ENCODE data around the gene THOC5. TPM values are rescaled to one million over a fixed set of nuclear protein-coding genes. Genes with fewer than 3 reads are reported as not detected.
"Not testable (repeated sequence)": the region's sequence is repeated elsewhere in the genome, so short reads cannot be mapped to it uniquely, and the experiment has no call there.

The THOC5 gene
- total RNA-seq, 1 donor from 2014 or later: 45.1 TPM

DNA sequence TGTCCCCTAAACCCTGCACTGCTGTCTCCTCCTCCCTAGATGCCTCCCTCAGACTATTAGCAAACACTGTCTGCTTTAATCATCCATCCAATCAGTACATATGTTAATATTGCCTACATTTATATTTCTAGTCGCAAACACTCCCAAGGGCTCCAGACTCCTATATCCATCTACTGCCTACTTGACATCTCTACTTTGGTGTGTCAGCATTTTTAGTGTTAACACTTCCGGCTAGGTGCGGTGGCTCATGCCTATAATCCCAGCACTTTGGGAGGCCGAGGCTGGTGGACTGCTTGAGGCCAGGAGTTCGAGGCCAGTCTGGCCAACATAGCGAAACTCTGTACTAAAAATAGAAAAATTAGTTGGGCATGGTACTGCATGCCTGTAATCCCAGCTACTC is 5.5 kb upstream of the THOC5 start:
- TF ChIP-seq, protein P1, sequence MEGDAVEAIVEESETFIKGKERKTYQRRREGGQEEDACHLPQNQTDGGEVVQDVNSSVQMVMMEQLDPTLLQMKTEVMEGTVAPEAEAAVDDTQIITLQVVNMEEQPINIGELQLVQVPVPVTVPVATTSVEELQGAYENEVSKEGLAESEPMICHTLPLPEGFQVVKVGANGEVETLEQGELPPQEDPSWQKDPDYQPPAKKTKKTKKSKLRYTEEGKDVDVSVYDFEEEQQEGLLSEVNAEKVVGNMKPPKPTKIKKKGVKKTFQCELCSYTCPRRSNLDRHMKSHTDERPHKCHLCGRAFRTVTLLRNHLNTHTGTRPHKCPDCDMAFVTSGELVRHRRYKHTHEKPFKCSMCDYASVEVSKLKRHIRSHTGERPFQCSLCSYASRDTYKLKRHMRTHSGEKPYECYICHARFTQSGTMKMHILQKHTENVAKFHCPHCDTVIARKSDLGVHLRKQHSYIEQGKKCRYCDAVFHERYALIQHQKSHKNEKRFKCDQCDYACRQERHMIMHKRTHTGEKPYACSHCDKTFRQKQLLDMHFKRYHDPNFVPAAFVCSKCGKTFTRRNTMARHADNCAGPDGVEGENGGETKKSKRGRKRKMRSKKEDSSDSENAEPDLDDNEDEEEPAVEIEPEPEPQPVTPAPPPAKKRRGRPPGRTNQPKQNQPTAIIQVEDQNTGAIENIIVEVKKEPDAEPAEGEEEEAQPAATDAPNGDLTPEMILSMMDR (IDR thresholded peaks at IDR 0.05): no peak
- Mint-ChIP-seq H3K4me1 (ENCODE audit: low read depth) (peaks cover 8% of the 10 kb centered on the region), H3K9me3 (ENCODE audit: low read depth) (no peaks in the 10 kb centered on the region), H3K27me3 (ENCODE audit: low read depth) (no peaks in the 10 kb centered on the region), H3K27ac (ENCODE audit: unreplicated experiment) (no peak overlapping the region), H3K36me3 (ENCODE audit: low read depth) (peaks cover 24% of the 10 kb centered on the region), H3K4me3 (ENCODE audit: unreplicated experiment) (no peak overlapping the region)
- no peak for DNase-seq (ENCODE audit: low spot score)

DNA sequence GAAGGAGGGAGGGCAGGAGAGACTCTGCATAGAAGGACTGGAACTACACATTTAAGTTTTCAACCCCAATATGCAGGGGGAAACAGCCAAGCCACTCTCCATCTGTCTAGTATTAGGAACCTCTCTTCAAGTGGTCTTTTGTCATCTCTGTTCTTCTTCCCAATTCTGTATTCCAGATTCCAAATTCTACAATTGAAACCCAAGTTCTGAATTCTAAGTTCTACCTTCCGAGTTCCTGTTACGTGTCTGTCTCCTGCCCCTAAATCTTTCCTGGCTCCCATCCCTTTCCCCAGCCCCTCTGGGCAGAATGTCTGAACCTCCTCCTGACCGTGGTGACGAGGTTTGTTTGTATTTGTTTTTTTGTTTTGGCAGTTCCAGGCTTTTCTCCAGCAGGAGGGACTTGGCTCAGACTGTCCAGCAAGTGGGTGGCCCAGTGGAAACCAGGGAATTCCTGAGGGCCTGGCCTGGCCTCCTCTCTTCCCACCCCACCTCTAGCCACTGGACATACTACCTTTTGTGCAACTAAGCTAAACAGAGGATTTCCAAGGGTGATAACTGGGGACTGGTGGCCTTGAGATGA is 1.6 kb upstream of the THOC5 start:
- DNase-seq (ENCODE audit: low spot score): no peak
- Mint-ChIP-seq H3K4me1 (ENCODE audit: low read depth) (peaks cover 20% of the 10 kb centered on the region), H3K27me3 (ENCODE audit: low read depth) (no peaks in the 10 kb centered on the region), H3K36me3 (ENCODE audit: low read depth) (peaks cover 21% of the 10 kb centered on the region), H3K4me3 (ENCODE audit: unreplicated experiment) (no peak overlapping the region), H3K9me3 (ENCODE audit: low read depth) (no peaks in the 10 kb centered on the region), H3K27ac (ENCODE audit: unreplicated experiment) (peak overlapping the region; percentile 19)
- TF ChIP-seq, protein P1 (IDR thresholded peaks at IDR 0.05): no peak

DNA sequence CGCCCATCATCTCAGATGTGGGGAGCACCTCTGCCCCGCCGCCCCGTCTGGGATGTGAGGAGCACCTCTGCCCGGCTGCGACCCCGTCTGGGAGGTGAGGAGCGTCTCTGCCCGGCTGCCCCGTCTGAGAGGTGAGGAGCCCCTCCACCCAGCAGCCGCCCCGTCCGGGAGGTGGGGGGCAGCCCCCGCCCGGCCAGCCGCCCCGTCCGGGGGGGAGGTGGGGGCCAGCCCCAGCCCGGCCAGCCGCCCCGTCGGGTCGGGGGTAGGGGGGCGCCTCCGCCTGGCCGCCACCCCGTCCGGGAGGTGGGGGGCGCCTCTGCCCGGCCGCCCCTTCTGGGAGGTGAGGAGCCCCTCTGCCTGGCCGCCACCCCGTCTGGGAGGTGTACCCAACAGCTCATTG is 1.2 kb downstream of the THOC5 start:
- Mint-ChIP-seq H3K4me3 (ENCODE audit: unreplicated experiment) (peak overlapping the region; percentile 91), H3K36me3 (ENCODE audit: low read depth) (peaks cover 20% of the 10 kb centered on the region), H3K4me1 (ENCODE audit: low read depth) (peaks cover 20% of the 10 kb centered on the region)
- H3K9me3 Mint-ChIP-seq (ENCODE audit: low read depth); H3K27me3 Mint-ChIP-seq (ENCODE audit: low read depth); H3K27ac Mint-ChIP-seq (ENCODE audit: unreplicated experiment): not testable (repeated sequence)
- peak; percentile 52 for DNase-seq (ENCODE audit: low spot score)

DNA sequence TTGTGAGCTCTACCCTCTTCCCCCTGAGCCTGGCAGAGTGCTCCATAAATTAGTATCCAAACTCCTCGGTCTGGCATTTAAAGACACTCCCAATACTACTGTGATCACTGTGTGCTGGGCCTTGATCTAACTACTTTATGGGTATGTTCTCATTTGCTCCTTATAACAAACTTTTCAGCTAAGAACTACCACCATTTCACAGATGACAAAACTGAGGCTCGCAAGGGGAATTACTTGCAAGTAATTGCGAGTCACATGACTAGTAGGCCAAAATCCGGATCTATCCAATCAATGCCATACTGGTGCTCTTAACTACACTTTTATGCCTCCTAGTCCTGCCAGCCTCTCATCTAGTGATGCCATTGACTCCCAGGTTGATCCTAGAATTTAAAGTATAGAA is 3.6 kb downstream of the THOC5 start:
- TF ChIP-seq, protein P1 (IDR thresholded peaks at IDR 0.05): no peak
- DNase-seq (ENCODE audit: low spot score): no peak
- no peaks in the 10 kb centered on the region for H3K27me3 Mint-ChIP-seq (ENCODE audit: low read depth)
- peaks cover 18% of the 10 kb centered on the region for H3K4me1 Mint-ChIP-seq (ENCODE audit: low read depth)
- H3K27ac Mint-ChIP-seq (ENCODE audit: unreplicated experiment): no peak overlapping the region
- H3K36me3 Mint-ChIP-seq (ENCODE audit: low read depth): peaks cover 20% of the 10 kb centered on the region
- no peaks in the 10 kb centered on the region for H3K9me3 Mint-ChIP-seq (ENCODE audit: low read depth)
- H3K4me3 Mint-ChIP-seq (ENCODE audit: unreplicated experiment): no peak overlapping the region

DNA sequence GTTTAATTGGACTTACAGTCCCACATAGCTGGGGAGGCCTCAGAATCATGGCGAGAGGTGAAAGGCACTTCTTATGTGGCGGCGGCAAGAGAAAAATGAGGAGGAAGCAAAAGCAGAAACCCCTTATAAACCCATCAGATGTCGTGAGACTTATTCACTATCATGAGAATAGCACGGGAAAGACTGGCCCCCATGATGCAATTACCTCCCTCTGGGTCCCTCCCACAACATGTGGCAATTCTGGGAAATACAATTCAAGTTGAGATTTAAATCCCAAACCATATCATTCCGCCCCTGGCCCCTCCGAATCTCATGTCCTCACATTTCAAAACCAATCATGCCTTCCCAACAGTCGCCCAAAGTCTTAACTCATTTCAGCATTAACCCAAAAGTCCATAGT is 8.5 kb downstream of the THOC5 start:
- not testable (repeated sequence) for H3K4me3 Mint-ChIP-seq (ENCODE audit: unreplicated experiment); H3K27me3 Mint-ChIP-seq (ENCODE audit: low read depth); H3K4me1 Mint-ChIP-seq (ENCODE audit: low read depth); H3K27ac Mint-ChIP-seq (ENCODE audit: unreplicated experiment); H3K9me3 Mint-ChIP-seq (ENCODE audit: low read depth)
- peak; percentile 3 for DNase-seq (ENCODE audit: low spot score)
- H3K36me3 Mint-ChIP-seq (ENCODE audit: low read depth): peaks cover 37% of the 10 kb centered on the region

DNA sequence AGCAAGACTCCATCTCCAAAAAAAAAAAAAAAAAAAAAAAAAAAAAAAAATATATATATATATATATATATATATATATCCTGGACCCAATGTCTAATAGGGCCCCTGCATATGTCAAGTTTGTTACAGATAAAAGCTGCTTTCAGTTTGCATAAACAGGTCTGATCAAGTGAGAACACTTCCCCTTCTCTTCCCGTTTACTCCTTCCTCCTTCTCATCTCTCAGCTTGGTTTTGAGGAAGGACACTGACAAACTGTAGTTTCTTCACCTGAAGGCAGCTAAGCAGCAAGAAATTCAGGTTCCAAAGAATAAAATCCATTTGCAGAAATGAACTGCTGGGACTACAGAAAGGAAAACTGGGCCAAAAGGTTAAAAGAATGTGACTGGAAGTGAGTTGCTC is 11.7 kb downstream of the THOC5 start:
- no peaks in the 10 kb centered on the region for H3K4me1 Mint-ChIP-seq (ENCODE audit: low read depth)
- no peak overlapping the region for H3K4me3 Mint-ChIP-seq (ENCODE audit: unreplicated experiment)
- DNase-seq (ENCODE audit: low spot score): no peak
- H3K9me3 Mint-ChIP-seq (ENCODE audit: low read depth): no peaks in the 10 kb centered on the region
- no peaks in the 10 kb centered on the region for H3K27me3 Mint-ChIP-seq (ENCODE audit: low read depth)
- H3K27ac Mint-ChIP-seq (ENCODE audit: unreplicated experiment): no peak overlapping the region
- TF ChIP-seq, protein P1 (IDR thresholded peaks at IDR 0.05): no peak
- H3K36me3 Mint-ChIP-seq (ENCODE audit: low read depth): peaks cover 33% of the 10 kb centered on the region

Measured in chondrocyte (in vitro differentiated cells).